ENCODE data around the gene ATG3. TPM values are rescaled to one million over a fixed set of nuclear protein-coding genes. Genes with fewer than 3 reads are reported as not detected.

ATG3 gene
- total RNA-seq, 4 donors from 2014 or later, result 34.2 to 61.9 (median 50.7) TPM

- H3K4me1 ChIP-seq, result no peaks in the 10 kb centered on the region
- in situ Hi-C loops (cut with MboI; ENCODE audit: low sequenced_read_pairs in 4 of 4), result no loop called here
- no peaks in the 10 kb centered on the region for H3K27me3 ChIP-seq
- H3K9me3 ChIP-seq, result no peaks in the 10 kb centered on the region
- intact Hi-C loops (cut with DNase I; ENCODE audit: low total_unique reads), result no loop called here
- DNase-seq, result no peak
- TF ChIP-seq POLR2A (IDR thresholded peaks at IDR 0.05) (no peak), CTCF (IDR thresholded peaks at IDR 0.05 in 4 of 5, conservative IDR thresholded peaks at IDR 0.05 in 1 of 5) (no peak)
- H3K4me3 ChIP-seq, result no peak overlapping the region
- no peak overlapping the region for H3K27ac ChIP-seq
- no peak for ATAC-seq
- peaks cover 0 to 20% of the 10 kb centered on the region in 2 donors for H3K36me3 ChIP-seq
These were observed 33.1 kb upstream of the ATG3 start for GRCh38 chr3:112594856-112595255.

GRCh38 chr3:112593258-112593657, 31.5 kb upstream of the ATG3 start:
- ATAC-seq, result no peak
- no peak overlapping the region for H3K4me3 ChIP-seq
- intact Hi-C loops (cut with DNase I; ENCODE audit: low total_unique reads), result no loop called here

GRCh38 chr3:112587336-112587735, 25.6 kb upstream of the ATG3 start:
- intact Hi-C loops (cut with DNase I; ENCODE audit: low total_unique reads) (no loop called here), in situ Hi-C loops (cut with MboI; ENCODE audit: low sequenced_read_pairs in 4 of 4) (no loop called here)
- TF ChIP-seq CTCF (IDR thresholded peaks at IDR 0.05 in 4 of 5, conservative IDR thresholded peaks at IDR 0.05 in 1 of 5), result no peak
- TF ChIP-seq POLR2A (IDR thresholded peaks at IDR 0.05), result no peak
- no peak overlapping the region for H3K4me3 ChIP-seq
- H3K27me3 ChIP-seq, result no peaks in the 10 kb centered on the region
- DNase-seq, result no peak
- H3K4me1 ChIP-seq, result no peaks in the 10 kb centered on the region
- peaks cover 0 to 42% of the 10 kb centered on the region in 2 donors for H3K36me3 ChIP-seq
- H3K27ac ChIP-seq, result no peak overlapping the region
- no peak for ATAC-seq
- H3K9me3 ChIP-seq, result no peaks in the 10 kb centered on the region

More at GRCh38 chr3:112593258-112593657, 31.5 kb upstream of the ATG3 start:
- no peaks in the 10 kb centered on the region for H3K27me3 ChIP-seq
- no peak for DNase-seq
- peaks cover 0 to 23% of the 10 kb centered on the region in 2 donors for H3K36me3 ChIP-seq
- in situ Hi-C loops (cut with MboI; ENCODE audit: low sequenced_read_pairs in 4 of 4), result no loop called here
- no peaks in the 10 kb centered on the region for H3K4me1 ChIP-seq
- TF ChIP-seq POLR2A (IDR thresholded peaks at IDR 0.05) (no peak), CTCF (IDR thresholded peaks at IDR 0.05 in 4 of 5, conservative IDR thresholded peaks at IDR 0.05 in 1 of 5) (no peak)
- H3K27ac ChIP-seq, result no peak overlapping the region
- H3K9me3 ChIP-seq, result no peaks in the 10 kb centered on the region

- peaks cover 0 to 49% of the 10 kb centered on the region in 2 donors for H3K36me3 ChIP-seq
- no peaks in the 10 kb centered on the region for H3K4me1 ChIP-seq
- ATAC-seq, result no peak
- intact Hi-C loops (cut with DNase I; ENCODE audit: low total_unique reads), result no loop called here
- no peaks in the 10 kb centered on the region for H3K27me3 ChIP-seq
- no peak for DNase-seq
- no peak overlapping the region for H3K27ac ChIP-seq
- no peaks in the 10 kb centered on the region for H3K9me3 ChIP-seq
- in situ Hi-C loops (cut with MboI; ENCODE audit: low sequenced_read_pairs in 4 of 4), result no loop called here
- no peak for TF ChIP-seq POLR2A (IDR thresholded peaks at IDR 0.05)
- no peak for TF ChIP-seq CTCF (IDR thresholded peaks at IDR 0.05 in 4 of 5, conservative IDR thresholded peaks at IDR 0.05 in 1 of 5)
- no peak overlapping the region for H3K4me3 ChIP-seq
These were observed 24.0 kb upstream of the ATG3 start for GRCh38 chr3:112585782-112586181.

GRCh38 chr3:112583105-112583504, 21.3 kb upstream of the ATG3 start:
- no peaks in the 10 kb centered on the region for H3K4me1 ChIP-seq
- intact Hi-C loops (cut with DNase I; ENCODE audit: low total_unique reads), result no loop called here
- H3K27ac ChIP-seq, result no peak overlapping the region
- DNase-seq (no peak), ATAC-seq (no peak)
- in situ Hi-C loops (cut with MboI; ENCODE audit: low sequenced_read_pairs in 4 of 4), result no loop called here
- no peaks in the 10 kb centered on the region for H3K27me3 ChIP-seq
- H3K9me3 ChIP-seq, result no peaks in the 10 kb centered on the region
- H3K36me3 ChIP-seq, result peaks cover 0 to 53% of the 10 kb centered on the region in 2 donors
- TF ChIP-seq CTCF (IDR thresholded peaks at IDR 0.05 in 4 of 5, conservative IDR thresholded peaks at IDR 0.05 in 1 of 5), result no peak
- TF ChIP-seq POLR2A (IDR thresholded peaks at IDR 0.05), result no peak
- no peak overlapping the region for H3K4me3 ChIP-seq

Data from gastrocnemius medialis (tissue), 4 donors.